SK-N-SH (cell line): ENCODE measurements around the gene CACNA2D4. TPM values are rescaled to one million over a fixed set of nuclear protein-coding genes. Genes with fewer than 3 reads are reported as not detected.

Experiments
- CTCF ChIA-PET: fragments of 300-600, 350-600 bp; formaldehyde crosslinking; extraction: SDS; loops from one replicate; lab custom pipeline; 2021; lab: Yijun Ruan, JAX
- POLR2A ChIA-PET: fragments of 350-600 bp; sonication (Branson Sonifier 250); formaldehyde crosslinking; extraction: SDS; loops from one replicate; lab custom pipeline; 2020; ENCODE audit warnings: antibody characterized with exemption, inconsistent platforms; lab: Yijun Ruan, JAX
- DNase-seq: peaks from one replicate; pipeline ENCODE4 v3.0.0; 2012
- H2AFZ ChIP-seq: fragments of 200-600 bp; sonication (generic); 2 replicates; pipeline ENCODE4 v1.8.1; 2016; ENCODE audit warnings: antibody characterized with exemption, mild to moderate bottlenecking, low read depth
- H3F3A ChIP-seq: fragments of 200-600 bp; sonication (generic); replicated peaks from 2 replicates; pipeline ENCODE3; 2016; ENCODE audit warnings: antibody characterized with exemption, mild to moderate bottlenecking; ENCODE audit not compliant: insufficient read depth
- H3K27ac ChIP-seq, 2 experiments: fragments of 200-500 bp in 1 of 2; fragments of 200-600 bp in 1 of 2; sonication (Bioruptor generic) in 1 of 2; sonication (generic), shearing (Covaris generic) in 1 of 2; 2 replicates each; pipeline versions ENCODE4 v1.5.1 to v1.6.1; 2014 to 2016; ENCODE audit warnings: low read depth in 2 of 2, inconsistent platforms in 1 of 2, low read length in 1 of 2, mild to moderate bottlenecking in 1 of 2, mixed read lengths in 1 of 2
- H3K27me3 ChIP-seq: fragments of 200-600 bp; sonication (generic), shearing (Covaris generic); 2 replicates; pipeline ENCODE4 v1.6.1; 2016; ENCODE audit warnings: mixed run types; ENCODE audit not compliant: insufficient read depth
- H3K36me3 ChIP-seq, 2 experiments: fragments of 200-500 bp in 1 of 2; fragments of 200-600 bp in 1 of 2; sonication (Bioruptor generic) in 1 of 2; sonication (generic) in 1 of 2; replicated peaks in 1 of 2; 2 replicates each; pipeline versions ENCODE3 to v1.5.1; 2014 to 2016; ENCODE audit warnings: low read length in 1 of 2, mild to moderate bottlenecking in 1 of 2; ENCODE audit not compliant: insufficient read depth in 2 of 2, control insufficient read depth in 1 of 2
- H3K4me1 ChIP-seq, 2 experiments: fragments of 200-500 bp in 1 of 2; fragments of 200-600 bp in 1 of 2; sonication (Bioruptor generic) in 1 of 2; sonication (generic), shearing (Covaris generic) in 1 of 2; 2 replicates each; pipeline versions ENCODE4 v1.5.1 to v1.6.1; 2014 to 2016; ENCODE audit warnings: low read depth in 1 of 2, low read length in 1 of 2, mixed run types in 1 of 2; ENCODE audit not compliant: insufficient read depth in 2 of 2, control insufficient read depth in 1 of 2
- H3K4me2 ChIP-seq: fragments of 200-600 bp; sonication (generic), shearing (Covaris generic); 2 replicates; pipeline ENCODE4 v1.6.1; 2017; ENCODE audit warnings: mixed run types
- H3K4me3 ChIP-seq, 2 experiments: fragments of 200-500 bp in 1 of 2; fragments of 200-600 bp in 1 of 2; sonication (Bioruptor generic) in 1 of 2; sonication (generic), shearing (Covaris generic) in 1 of 2; 2 replicates each; pipeline versions ENCODE4 v1.5.1 to v1.8.1; 2014 to 2016; ENCODE audit warnings: low read depth in 2 of 2, inconsistent platforms in 1 of 2, low read length in 1 of 2, mild to moderate bottlenecking in 1 of 2, mixed read lengths in 1 of 2, moderate library complexity in 1 of 2
- H3K79me2 ChIP-seq: fragments of 200-600 bp; sonication (generic); 2 replicates; pipeline ENCODE4 v1.8.1; 2017; ENCODE audit warnings: mild to moderate bottlenecking; ENCODE audit not compliant: insufficient read depth
- H3K9ac ChIP-seq: fragments of 200-600 bp; sonication (generic); 2 replicates; pipeline ENCODE4 v1.6.1; 2017; ENCODE audit warnings: mixed run types
- H3K9me2 ChIP-seq: fragments of 200-600 bp; sonication (generic); 2 replicates; pipeline ENCODE4 v1.6.1; 2017; ENCODE audit warnings: mixed run types
- H3K9me3 ChIP-seq: fragments of 200-600 bp; sonication (generic); 2 replicates; pipeline ENCODE4 v1.6.1; 2017; ENCODE audit warnings: mixed run types, mild to moderate bottlenecking, moderate library complexity
- H4K20me1 ChIP-seq: fragments of 200-600 bp; sonication (generic); 2 replicates; pipeline ENCODE4 v1.6.1; 2017; ENCODE audit warnings: mild to moderate bottlenecking, mixed run types; ENCODE audit not compliant: insufficient read depth
- CHD2 ChIP-seq: fragments of 150-350 bp; IDR thresholded peaks from 2 replicates; pipeline ENCODE4 v1.6.1; 2018; ENCODE audit warnings: low read length; ENCODE audit not compliant: partially characterized antibody
- ELF1 ChIP-seq: IDR thresholded peaks from 2 replicates; pipeline ENCODE4 v1.4.0; 2012
- EP300 ChIP-seq, 2 experiments: IDR thresholded peaks; 2 replicates each; pipeline versions ENCODE4 v1.4.0 to v1.6.1; 2012; ENCODE audit warnings: borderline replicate concordance in 1 of 2, low read depth in 1 of 2, low read length in 1 of 2
- EZH2phosphoT487 ChIP-seq: fragments of 200-600 bp; sonication (generic); IDR thresholded peaks from 2 replicates; pipeline ENCODE4 v1.6.1; 2017; ENCODE audit warnings: low read depth, mixed run types, mild to moderate bottlenecking, antibody characterized with exemption, moderate library complexity, borderline replicate concordance
- FOXJ3 ChIP-seq: sonication (generic); formaldehyde crosslinking; IDR thresholded peaks from 2 replicates; pipeline ENCODE4 v1.5.1; 2020; ENCODE audit warnings: mild to moderate bottlenecking, missing genetic modification reagents
- GATA2 ChIP-seq: sonication (generic); formaldehyde crosslinking; IDR thresholded peaks from 2 replicates; pipeline ENCODE4 v1.5.0; 2020; ENCODE audit warnings: mild to moderate bottlenecking, missing genetic modification reagents
- JUND ChIP-seq: IDR thresholded peaks from 2 replicates; pipeline ENCODE4 v1.4.0; 2012
- MEF2A ChIP-seq: IDR thresholded peaks from 2 replicates; pipeline ENCODE4 v1.4.0; 2012; ENCODE audit warnings: low read depth, borderline replicate concordance
- MXI1 ChIP-seq: IDR thresholded peaks from 2 replicates; pipeline ENCODE4 v1.6.1; 2012; ENCODE audit warnings: mild to moderate bottlenecking, low read depth, low read length, improper control_type of control experiment
- NFIC ChIP-seq: IDR thresholded peaks from 2 replicates; pipeline ENCODE4 v1.4.0; 2012; ENCODE audit warnings: borderline replicate concordance
- RFX5 ChIP-seq: IDR thresholded peaks from 2 replicates; pipeline ENCODE4 v1.6.1; 2012; ENCODE audit warnings: mild to moderate bottlenecking, improper control_type of control experiment, low read length
- RXRA ChIP-seq: IDR thresholded peaks from 2 replicates; pipeline ENCODE4 v1.4.0; 2012; ENCODE audit warnings: low read depth, mild to moderate bottlenecking, borderline replicate concordance
- TAF1 ChIP-seq: IDR thresholded peaks from 2 replicates; pipeline ENCODE4 v1.6.1; 2012; ENCODE audit warnings: low read depth, mild to moderate bottlenecking, low read length, moderate library complexity, borderline replicate concordance
- TCF12 ChIP-seq: IDR thresholded peaks from 2 replicates; pipeline ENCODE4 v1.4.0; 2012
- TEAD4 ChIP-seq: IDR thresholded peaks from 2 replicates; pipeline ENCODE4 v1.4.0; 2012; ENCODE audit warnings: mild to moderate bottlenecking, borderline replicate concordance; ENCODE audit not compliant: insufficient read depth
- YY1 ChIP-seq: IDR thresholded peaks from 2 replicates; pipeline ENCODE4 v1.4.0; 2012; ENCODE audit warnings: low read depth, mild to moderate bottlenecking
- WGBS: methylation state at CpG from one replicate; pipeline ENCODE4 v1.1.6; 2017; ENCODE audit warnings: low lambda C conversion rate; 5-methylcytosine and 5-hydroxymethylcytosine counted together
- polyA plus RNA-seq, 3 experiments: library from polyadenylated mRNA; depleted of rRNA; stranded (reverse); fragments of >200 nt; gene quantifications; 2 replicates each; pipeline ENCODE4 v1.2.3, GENCODE V29; 2012
- TF ChIP-seq, protein P1 (sequence below): fragments of 200-600 bp; sonication (generic); IDR thresholded peaks from 2 replicates; pipeline ENCODE4 v1.6.1; 2017; ENCODE audit warnings: antibody characterized with exemption, mild to moderate bottlenecking, moderate library complexity
- TF ChIP-seq, protein P2 (sequence below): IDR thresholded peaks from 2 replicates; pipeline ENCODE4; 2012
- TF ChIP-seq, protein P3 (sequence below): IDR thresholded peaks from 2 replicates; pipeline ENCODE4 v1.4.0; 2012; ENCODE audit warnings: low read depth
- TF ChIP-seq, protein P4 (sequence below): fragments of 150-350 bp; IDR thresholded peaks from 2 replicates; pipeline ENCODE4 v1.6.1; 2016; ENCODE audit warnings: mild to moderate bottlenecking, low read depth, low read length

CACNA2D4 gene
- polyA plus RNA-seq, 1 of the 3 experiments (the other 2 are of a cell fraction) = 0.02 TPM

DNA sequence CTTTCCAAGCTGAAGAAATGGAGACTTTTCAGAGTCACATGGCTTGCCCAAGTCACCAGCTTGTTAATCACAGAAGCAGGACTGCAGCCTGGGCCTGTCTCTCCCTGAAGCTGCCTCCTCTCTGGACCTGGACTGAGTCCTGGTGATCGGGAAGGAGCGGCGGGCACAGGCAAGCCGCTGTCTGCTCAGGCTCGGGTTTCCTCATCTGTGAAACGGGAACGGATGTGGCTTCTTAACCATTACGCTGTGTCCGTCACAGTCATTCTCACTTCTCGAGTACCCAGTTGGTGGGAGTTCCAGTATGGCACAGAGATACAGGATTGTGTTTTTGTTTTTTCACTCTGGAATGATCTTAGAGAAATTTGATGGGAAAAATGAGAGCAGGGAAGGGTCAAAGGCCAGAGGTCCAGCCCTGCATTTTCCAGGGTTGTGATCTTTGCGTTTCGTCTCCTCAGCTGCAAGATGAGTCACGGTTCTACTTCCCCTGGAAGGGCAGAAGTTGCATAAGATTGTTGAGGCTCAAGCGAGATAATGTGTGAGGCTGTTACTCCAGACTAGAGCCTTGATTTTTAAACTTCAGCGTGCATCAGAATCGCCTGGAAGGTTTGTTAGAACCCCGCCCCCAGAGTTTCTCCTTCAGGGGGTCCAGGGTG, 105.7 kb downstream of the CACNA2D4 start:
- no peaks in the 10 kb centered on the region for H3K36me3 ChIP-seq
- no peak overlapping the region for H3K9ac ChIP-seq
- peaks cover 0 to 11% of the 10 kb centered on the region in 2 experiments; a peak in 1 of 4 replicates for H3K4me1 ChIP-seq
- no peak overlapping the region for H3K27ac ChIP-seq
- H2AFZ ChIP-seq = no peak overlapping the region
- ChIA-PET POLR2A (no interaction called here), CTCF (interaction anchor here (1.0 to 1.7 kb wide), 2 partner anchors 127 to 159 kb away, joined by 3 to 5 read pairs; no protein-coding TSS in a partner anchor)
- 71% methylated on average over 14 of the region's 17 CpGs for WGBS
- H3K9me2 ChIP-seq = no peaks in the 10 kb centered on the region
- H3F3A ChIP-seq = no peaks in the 10 kb centered on the region
- H3K79me2 ChIP-seq = no peaks in the 10 kb centered on the region
- no peak for TF ChIP-seq MEF2A
- H3K4me2 ChIP-seq = no peak overlapping the region
- no peaks in the 10 kb centered on the region for H3K9me3 ChIP-seq
- no peaks in the 10 kb centered on the region for H4K20me1 ChIP-seq
- peaks cover 10% of the 10 kb centered on the region; the same call in 1 of the 2 replicates for H3K27me3 ChIP-seq
- no peak for DNase-seq
- H3K4me3 ChIP-seq = no peak overlapping the region

DNA sequence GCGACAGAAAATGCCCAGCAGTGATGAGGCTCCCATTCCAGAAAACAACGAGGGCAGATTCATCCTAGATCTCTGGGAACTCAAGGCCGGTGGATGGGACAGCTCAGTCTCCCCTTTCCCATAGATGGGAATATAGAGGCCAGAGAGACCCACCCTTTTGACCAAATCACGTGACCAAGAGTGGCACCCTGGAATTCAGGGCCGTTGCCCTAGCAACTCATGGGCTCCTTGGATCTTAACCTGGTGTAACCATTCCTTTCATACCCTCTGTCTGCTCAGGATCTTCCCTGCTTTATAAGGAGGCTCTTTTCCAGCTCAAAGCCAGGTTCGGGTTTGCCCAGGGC, 106.5 kb downstream of the CACNA2D4 start:
- CTCF ChIA-PET = interaction anchor here (0.7 to 0.8 kb wide), 2 partner anchors 128 to 159 kb away, joined by 3 to 4 read pairs; no protein-coding TSS in a partner anchor
- TF ChIP-seq YY1 (no peak), EP300 (IDR thresholded peaks at IDR 0.05; ENCODE audit: borderline replicate concordance in 1 of 2, low read depth in 1 of 2, low read length in 1 of 2) (no peak), MXI1 (no peak), ELF1 (no peak), RFX5 (no peak), FOXJ3 (CRISPR knock-in tag) (no peak), NFIC (no peak), CHD2 (no peak), MEF2A (no peak), JUND (no peak), EZH2phosphoT487 (no peak), TCF12 (no peak), RXRA (no peak), GATA2 (CRISPR knock-in tag) (no peak), TAF1 (no peak), TEAD4 (no peak)
- TF ChIP-seq, protein P1, sequence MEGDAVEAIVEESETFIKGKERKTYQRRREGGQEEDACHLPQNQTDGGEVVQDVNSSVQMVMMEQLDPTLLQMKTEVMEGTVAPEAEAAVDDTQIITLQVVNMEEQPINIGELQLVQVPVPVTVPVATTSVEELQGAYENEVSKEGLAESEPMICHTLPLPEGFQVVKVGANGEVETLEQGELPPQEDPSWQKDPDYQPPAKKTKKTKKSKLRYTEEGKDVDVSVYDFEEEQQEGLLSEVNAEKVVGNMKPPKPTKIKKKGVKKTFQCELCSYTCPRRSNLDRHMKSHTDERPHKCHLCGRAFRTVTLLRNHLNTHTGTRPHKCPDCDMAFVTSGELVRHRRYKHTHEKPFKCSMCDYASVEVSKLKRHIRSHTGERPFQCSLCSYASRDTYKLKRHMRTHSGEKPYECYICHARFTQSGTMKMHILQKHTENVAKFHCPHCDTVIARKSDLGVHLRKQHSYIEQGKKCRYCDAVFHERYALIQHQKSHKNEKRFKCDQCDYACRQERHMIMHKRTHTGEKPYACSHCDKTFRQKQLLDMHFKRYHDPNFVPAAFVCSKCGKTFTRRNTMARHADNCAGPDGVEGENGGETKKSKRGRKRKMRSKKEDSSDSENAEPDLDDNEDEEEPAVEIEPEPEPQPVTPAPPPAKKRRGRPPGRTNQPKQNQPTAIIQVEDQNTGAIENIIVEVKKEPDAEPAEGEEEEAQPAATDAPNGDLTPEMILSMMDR = no peak
- TF ChIP-seq, protein P2, sequence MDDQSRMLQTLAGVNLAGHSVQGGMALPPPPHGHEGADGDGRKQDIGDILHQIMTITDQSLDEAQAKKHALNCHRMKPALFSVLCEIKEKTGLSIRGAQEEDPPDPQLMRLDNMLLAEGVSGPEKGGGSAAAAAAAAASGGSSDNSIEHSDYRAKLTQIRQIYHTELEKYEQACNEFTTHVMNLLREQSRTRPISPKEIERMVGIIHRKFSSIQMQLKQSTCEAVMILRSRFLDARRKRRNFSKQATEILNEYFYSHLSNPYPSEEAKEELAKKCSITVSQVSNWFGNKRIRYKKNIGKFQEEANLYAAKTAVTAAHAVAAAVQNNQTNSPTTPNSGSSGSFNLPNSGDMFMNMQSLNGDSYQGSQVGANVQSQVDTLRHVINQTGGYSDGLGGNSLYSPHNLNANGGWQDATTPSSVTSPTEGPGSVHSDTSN = no peak
- TF ChIP-seq, protein P3, sequence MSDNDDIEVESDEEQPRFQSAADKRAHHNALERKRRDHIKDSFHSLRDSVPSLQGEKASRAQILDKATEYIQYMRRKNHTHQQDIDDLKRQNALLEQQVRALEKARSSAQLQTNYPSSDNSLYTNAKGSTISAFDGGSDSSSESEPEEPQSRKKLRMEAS = no peak
- TF ChIP-seq, protein P4, sequence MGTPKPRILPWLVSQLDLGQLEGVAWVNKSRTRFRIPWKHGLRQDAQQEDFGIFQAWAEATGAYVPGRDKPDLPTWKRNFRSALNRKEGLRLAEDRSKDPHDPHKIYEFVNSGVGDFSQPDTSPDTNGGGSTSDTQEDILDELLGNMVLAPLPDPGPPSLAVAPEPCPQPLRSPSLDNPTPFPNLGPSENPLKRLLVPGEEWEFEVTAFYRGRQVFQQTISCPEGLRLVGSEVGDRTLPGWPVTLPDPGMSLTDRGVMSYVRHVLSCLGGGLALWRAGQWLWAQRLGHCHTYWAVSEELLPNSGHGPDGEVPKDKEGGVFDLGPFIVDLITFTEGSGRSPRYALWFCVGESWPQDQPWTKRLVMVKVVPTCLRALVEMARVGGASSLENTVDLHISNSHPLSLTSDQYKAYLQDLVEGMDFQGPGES = no peak
- TF ChIP-seq, all 33 proteins: peak for 0
- Histone ChIP-seq H3K9me3 (no peaks in the 10 kb centered on the region), H3K9ac (no peak overlapping the region), H3K4me2 (no peak overlapping the region), H3K4me1 (peaks cover 0 to 11% of the 10 kb centered on the region in 2 experiments; a peak in 1 of 4 replicates), H3K4me3 (no peak overlapping the region), H3K27me3 (peaks cover 10% of the 10 kb centered on the region; the same call in 1 of the 2 replicates), H2AFZ (no peak overlapping the region), H4K20me1 (no peaks in the 10 kb centered on the region), H3K36me3 (no peaks in the 10 kb centered on the region), H3K27ac (no peak overlapping the region), H3K79me2 (no peaks in the 10 kb centered on the region), H3K9me2 (no peaks in the 10 kb centered on the region), H3F3A (no peaks in the 10 kb centered on the region)
- 64% methylated on average over 6 of the region's 6 CpGs for WGBS
- POLR2A ChIA-PET = no interaction called here
- no peak for DNase-seq
